Naive thymus-derived CD8-positive, alpha-beta T cell (primary cell): ENCODE data around the gene OPCML. TPM values are rescaled to one million over a fixed set of nuclear protein-coding genes. Genes with fewer than 3 reads are reported as not detected.

Experiments used
- ATAC-seq, 2 donors: fragments of 150-1000 bp; cut with Tn5 transposase in 1 of 2; sonication (Bioruptor Pico), chemical (Tn5 transposase) in 1 of 2; 1 replicate in 1 of 2; 2 replicates in 1 of 2; pipeline ENCODE4 v1.10.0; 2021; ENCODE audit warnings: mild to moderate bottlenecking in 2 of 2, moderate library complexity in 2 of 2
- POLR2A ChIA-PET: fragments of 350-600 bp; sonication (Branson Sonifier 250); formaldehyde crosslinking; loops from one replicate; lab custom pipeline; 2021; ENCODE audit warnings: antibody characterized with exemption; lab: Charles Lee
- DNase-seq, 10 donors: peaks; one replicate each; pipeline versions ENCODE4 v3.0.0 to v3.0.0-alpha.2; 2020 to 2022
- H3K27ac Mint-ChIP-seq, 10 donors: one replicate each; pipeline ENCODE4 v1.8.0; 2020 to 2022; ENCODE audit warnings: mild to moderate bottlenecking in 10 of 10, mixed read lengths in 10 of 10, moderate library complexity in 4 of 10, inconsistent platforms in 1 of 10
- H3K27me3 Mint-ChIP-seq, 5 donors: one replicate each; pipeline ENCODE4 v1.8.0; 2021 to 2022; ENCODE audit warnings: mixed read lengths in 5 of 5
- H3K36me3 Mint-ChIP-seq, 3 donors: one replicate each; pipeline ENCODE4 v1.8.0; 2020 to 2022; ENCODE audit warnings: mixed read lengths in 3 of 3, mild to moderate bottlenecking in 2 of 3, inconsistent platforms in 1 of 3
- H3K4me1 Mint-ChIP-seq, 4 donors: one replicate each; pipeline ENCODE4 v1.8.0; 2021 to 2022; ENCODE audit warnings: mixed read lengths in 4 of 4
- H3K4me3 Mint-ChIP-seq, 10 donors: one replicate each; pipeline ENCODE4 v1.8.0; 2020 to 2022; ENCODE audit warnings: mild to moderate bottlenecking in 10 of 10, mixed read lengths in 10 of 10, moderate library complexity in 6 of 10, inconsistent platforms in 1 of 10
- H3K9me3 Mint-ChIP-seq, 9 donors: one replicate each; pipeline ENCODE4 v1.8.0; 2020 to 2022; ENCODE audit warnings: mixed read lengths in 9 of 9, mild to moderate bottlenecking in 3 of 9, inconsistent platforms in 1 of 9, moderate library complexity in 1 of 9
- polyA plus RNA-seq, 3 donors: library from polyadenylated mRNA; unstranded; fragments of 300-500 nt; fragmentation: Illumina TruSeq; gene quantifications; one replicate each; pipeline ENCODE4 v1.2.3, GENCODE V29; 2021
- total RNA-seq, 8 experiments: library from RNA in 2 of 8; stranded (reverse) in 2 of 8; gene quantifications; one replicate each; pipeline ENCODE4 v1.2.3 and lab custom pipeline; 2021 to 2026

The OPCML gene
- total and polyA plus RNA-seq, 5 experiments from 2014 or later = not detected

GRCh38 chr11:132685174-132685611 is 847.1 kb downstream of the OPCML start:
- Mint-ChIP-seq H3K4me3 (no peak overlapping the region), H3K4me1 (peaks cover 1 to 14% (median 5%) of the 10 kb centered on the region in 4 donors), H3K36me3 (no peaks in the 10 kb centered on the region), H3K9me3 (peaks cover 0 to 4% (median 0%) of the 10 kb centered on the region in 9 donors), H3K27me3 (no peaks in the 10 kb centered on the region), H3K27ac (no peak overlapping the region)
- no peak for ATAC-seq
- POLR2A ChIA-PET = no interaction called here
- DNase-seq = no peak

- Mint-ChIP-seq H3K36me3 (peaks cover 0 to 1% (median 0%) of the 10 kb centered on the region in 3 donors), H3K4me3 (no peak overlapping the region), H3K27me3 (no peaks in the 10 kb centered on the region), H3K4me1 (peaks cover 1 to 14% (median 5%) of the 10 kb centered on the region in 4 donors), H3K9me3 (peaks cover 0 to 6% (median 0%) of the 10 kb centered on the region in 9 donors), H3K27ac (no peak overlapping the region)
- DNase-seq = no peak
- no peak for ATAC-seq
- POLR2A ChIA-PET = no interaction called here
Observed at GRCh38 chr11:132683602-132684001, 848.7 kb downstream of the OPCML start.

GRCh38 chr11:132681971-132682370 is 850.3 kb downstream of the OPCML start:
- no peak for DNase-seq
- H3K4me1 Mint-ChIP-seq = peaks cover 1 to 14% (median 5%) of the 10 kb centered on the region in 4 donors
- H3K4me3 Mint-ChIP-seq = no peak overlapping the region

GRCh38 chr11:132680584-132680983 is 851.7 kb downstream of the OPCML start:
- no peak overlapping the region for H3K27ac Mint-ChIP-seq
- ATAC-seq = no peak

More at GRCh38 chr11:132681971-132682370, 850.3 kb downstream of the OPCML start:
- Mint-ChIP-seq H3K36me3 (peaks cover 0 to 9% (median 0%) of the 10 kb centered on the region in 3 donors), H3K27me3 (no peaks in the 10 kb centered on the region), H3K9me3 (peaks cover 0 to 15% (median 1%) of the 10 kb centered on the region in 9 donors), H3K27ac (no peak overlapping the region)
- POLR2A ChIA-PET = no interaction called here
- no peak for ATAC-seq

GRCh38 chr11:132674151-132674550 is 858.1 kb downstream of the OPCML start:
- DNase-seq = no peak
- ATAC-seq = no peak

More at GRCh38 chr11:132680584-132680983, 851.7 kb downstream of the OPCML start:
- no peak overlapping the region for H3K4me3 Mint-ChIP-seq
- H3K9me3 Mint-ChIP-seq = peaks cover 0 to 15% (median 1%) of the 10 kb centered on the region in 9 donors
- DNase-seq = no peak
- peaks cover 1 to 8% (median 5%) of the 10 kb centered on the region in 4 donors for H3K4me1 Mint-ChIP-seq
- H3K27me3 Mint-ChIP-seq = no peaks in the 10 kb centered on the region
- POLR2A ChIA-PET = interaction anchor here (0.5 kb wide), 1 partner anchor 194 kb away, joined by 3 read pairs; no protein-coding TSS in a partner anchor
- H3K36me3 Mint-ChIP-seq = peaks cover 0 to 9% (median 0%) of the 10 kb centered on the region in 3 donors

GRCh38 chr11:132671851-132672370 is 860.4 kb downstream of the OPCML start:
- Mint-ChIP-seq H3K9me3 (peaks cover 0 to 2% (median 0%) of the 10 kb centered on the region in 9 donors), H3K36me3 (no peaks in the 10 kb centered on the region), H3K4me1 (no peaks in the 10 kb centered on the region), H3K4me3 (no peak overlapping the region), H3K27me3 (no peaks in the 10 kb centered on the region), H3K27ac (no peak overlapping the region)
- ATAC-seq (no peak), DNase-seq (no peak)
- POLR2A ChIA-PET = no interaction called here

More at GRCh38 chr11:132674151-132674550, 858.1 kb downstream of the OPCML start:
- Mint-ChIP-seq H3K4me3 (no peak overlapping the region), H3K27me3 (no peaks in the 10 kb centered on the region), H3K27ac (no peak overlapping the region), H3K9me3 (peaks cover 0 to 10% (median 2%) of the 10 kb centered on the region in 9 donors), H3K36me3 (peaks cover 0 to 9% (median 0%) of the 10 kb centered on the region in 3 donors), H3K4me1 (no peaks in the 10 kb centered on the region)
- POLR2A ChIA-PET = no interaction called here

GRCh38 chr11:132670921-132671675 is 861.2 kb downstream of the OPCML start:
- Mint-ChIP-seq H3K27ac (no peak overlapping the region), H3K4me1 (no peaks in the 10 kb centered on the region), H3K9me3 (peaks cover 0 to 8% (median 0%) of the 10 kb centered on the region in 9 donors), H3K36me3 (no peaks in the 10 kb centered on the region), H3K27me3 (no peaks in the 10 kb centered on the region), H3K4me3 (no peak overlapping the region)
- POLR2A ChIA-PET = no interaction called here
- ATAC-seq (no peak), DNase-seq (no peak)

GRCh38 chr11:132669949-132670348 is 862.4 kb downstream of the OPCML start:
- Mint-ChIP-seq H3K9me3 (peaks cover 0 to 10% (median 0%) of the 10 kb centered on the region in 9 donors), H3K4me3 (no peak overlapping the region), H3K27me3 (no peaks in the 10 kb centered on the region), H3K36me3 (no peaks in the 10 kb centered on the region), H3K27ac (no peak overlapping the region), H3K4me1 (no peaks in the 10 kb centered on the region)
- DNase-seq = no peak
- ATAC-seq = no peak
- POLR2A ChIA-PET = no interaction called here

GRCh38 chr11:132665205-132665604 is 867.1 kb downstream of the OPCML start:
- DNase-seq (no peak), ATAC-seq (no peak)
- H3K4me1 Mint-ChIP-seq = peaks cover 0 to 1% (median 0%) of the 10 kb centered on the region in 4 donors
- peaks cover 0 to 10% (median 0%) of the 10 kb centered on the region in 9 donors for H3K9me3 Mint-ChIP-seq
- POLR2A ChIA-PET = no interaction called here
- H3K36me3 Mint-ChIP-seq = no peaks in the 10 kb centered on the region
- H3K27ac Mint-ChIP-seq = no peak overlapping the region
- no peak overlapping the region for H3K4me3 Mint-ChIP-seq
- no peaks in the 10 kb centered on the region for H3K27me3 Mint-ChIP-seq

GRCh38 chr11:132658696-132659095 is 873.6 kb downstream of the OPCML start:
- Mint-ChIP-seq H3K9me3 (peaks cover 0 to 7% (median 0%) of the 10 kb centered on the region in 9 donors), H3K4me1 (peaks cover 0 to 1% (median 0%) of the 10 kb centered on the region in 4 donors), H3K27me3 (peaks cover 0 to 6% (median 0%) of the 10 kb centered on the region in 5 donors), H3K27ac (no peak overlapping the region), H3K4me3 (no peak overlapping the region), H3K36me3 (no peaks in the 10 kb centered on the region)
- ATAC-seq (no peak), DNase-seq (no peak)
- POLR2A ChIA-PET = no interaction called here

- Mint-ChIP-seq H3K27me3 (peaks cover 0 to 10% (median 0%) of the 10 kb centered on the region in 5 donors), H3K4me3 (no peak overlapping the region), H3K36me3 (no peaks in the 10 kb centered on the region), H3K9me3 (peaks cover 0 to 7% (median 0%) of the 10 kb centered on the region in 9 donors), H3K4me1 (peaks cover 0 to 1% (median 0%) of the 10 kb centered on the region in 4 donors), H3K27ac (no peak overlapping the region)
- DNase-seq (no peak), ATAC-seq (no peak)
- POLR2A ChIA-PET = no interaction called here
Observed at GRCh38 chr11:132658004-132658403, 874.3 kb downstream of the OPCML start.

- no peak for DNase-seq
- no peak overlapping the region for H3K4me3 Mint-ChIP-seq
- peaks cover 0 to 5% (median 0%) of the 10 kb centered on the region in 9 donors for H3K9me3 Mint-ChIP-seq
- H3K36me3 Mint-ChIP-seq = no peaks in the 10 kb centered on the region
- H3K4me1 Mint-ChIP-seq = no peaks in the 10 kb centered on the region
- no peak for ATAC-seq
- no peak overlapping the region for H3K27ac Mint-ChIP-seq
- peaks cover 0 to 10% (median 0%) of the 10 kb centered on the region in 5 donors for H3K27me3 Mint-ChIP-seq
- POLR2A ChIA-PET = no interaction called here
Observed at GRCh38 chr11:132655187-132655855, 877.0 kb downstream of the OPCML start.
